ENCODE results near the gene GRIK1.

Gene GRIK1

GRCh38 chr21:29642551-29643245 is 297.1 kb downstream of the GRIK1 start:
- DNase-seq (ENCODE audit: low spot score): no peak

DNA sequence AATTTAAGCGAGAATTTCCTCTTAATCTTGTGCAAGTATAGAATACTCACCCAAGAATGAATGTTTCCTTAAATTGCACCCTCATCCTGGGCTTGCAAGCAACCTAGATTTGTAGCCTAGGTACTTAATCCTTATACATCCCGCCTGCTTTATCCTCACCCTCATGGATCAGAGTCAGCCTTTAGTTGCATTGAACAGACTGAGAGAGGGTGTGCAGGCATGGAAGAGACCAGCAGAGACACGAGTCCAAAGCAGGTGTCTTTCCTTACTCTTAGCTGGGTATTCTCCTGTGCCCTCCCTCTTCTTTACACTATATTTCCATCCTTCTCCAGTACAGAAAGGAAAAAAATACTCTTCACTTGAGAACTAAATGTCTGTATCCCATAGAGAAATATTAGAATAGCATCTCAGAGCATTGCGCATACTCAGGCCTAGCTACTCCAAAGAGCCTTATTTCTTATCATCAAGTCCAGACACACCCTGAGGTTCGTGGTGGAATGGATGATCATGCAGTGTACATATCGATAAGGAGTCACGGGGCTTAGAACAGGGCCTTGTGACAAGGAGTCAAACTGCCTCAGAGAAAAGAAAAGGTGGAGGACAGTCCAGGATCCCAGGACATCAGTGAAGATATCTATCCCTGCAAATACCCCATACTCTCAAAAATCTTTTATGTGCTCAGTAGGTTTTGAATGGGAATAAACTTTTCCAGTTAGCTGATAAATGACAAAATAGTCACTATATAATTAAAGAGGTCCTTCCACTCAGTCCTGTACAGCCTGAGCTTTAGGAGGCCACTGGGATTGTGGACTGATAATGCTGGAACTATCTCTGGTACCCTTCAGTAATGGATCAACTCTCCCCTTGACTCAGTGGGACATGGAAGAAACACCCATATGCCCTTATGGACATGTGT is 297.9 kb downstream of the GRIK1 start:
- no peak for DNase-seq (ENCODE audit: low spot score)

GRCh38 chr21:29641001-29641634 is 298.7 kb downstream of the GRIK1 start:
- DNase-seq (ENCODE audit: low spot score): no peak

GRCh38 chr21:29640080-29640508 is 299.7 kb downstream of the GRIK1 start:
- no peak for DNase-seq (ENCODE audit: low spot score)

- no peak for DNase-seq (ENCODE audit: low spot score)
These were observed 300.3 kb downstream of the GRIK1 start for GRCh38 chr21:29639366-29640079.

DNA sequence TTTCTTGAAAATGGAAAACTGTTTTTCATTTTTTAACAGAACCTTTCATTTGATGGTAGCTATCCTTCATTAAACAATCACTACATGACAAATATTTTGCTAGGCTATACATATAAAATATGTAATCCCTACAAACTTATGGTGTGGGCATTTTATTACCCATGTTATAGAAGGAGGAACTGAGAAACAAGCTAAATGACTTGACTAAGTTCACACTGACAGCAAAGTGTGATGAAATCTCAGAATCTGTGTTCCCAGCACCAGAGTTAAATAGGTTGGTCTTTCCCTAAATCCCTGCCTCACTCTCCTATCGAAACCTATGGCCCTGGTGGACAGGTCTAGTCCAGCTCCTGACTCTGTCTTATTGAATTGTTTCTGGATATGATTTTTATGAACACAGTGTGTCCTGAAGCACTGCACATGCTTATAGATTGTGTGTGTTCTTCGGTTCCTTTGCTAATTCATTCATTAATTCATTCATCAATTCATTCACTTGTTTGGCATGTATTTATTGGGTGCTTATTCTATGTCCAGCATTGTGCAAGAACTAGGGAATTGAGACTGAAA is 301.0 kb downstream of the GRIK1 start:
- DNase-seq (ENCODE audit: low spot score): no peak

DNA sequence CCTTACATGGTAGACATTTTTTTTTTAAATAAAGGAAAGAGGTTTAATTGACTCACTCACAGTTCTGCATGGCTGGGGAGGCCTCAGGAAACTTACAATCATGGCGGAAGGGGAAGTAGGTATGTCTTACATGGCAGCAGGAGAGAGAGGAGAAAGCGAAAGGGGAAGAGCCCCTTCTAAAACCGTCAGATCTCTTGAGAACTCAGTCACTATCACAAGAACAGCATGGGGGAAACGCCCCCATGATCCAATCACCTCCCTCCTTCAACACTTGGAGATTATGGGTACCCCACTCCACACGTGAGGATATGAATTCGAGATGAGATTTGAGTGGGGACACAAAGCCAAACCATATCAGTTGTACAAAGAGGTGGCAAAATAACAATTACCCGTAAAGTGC is 301.7 kb downstream of the GRIK1 start:
- DNase-seq (ENCODE audit: low spot score): no peak

DNA sequence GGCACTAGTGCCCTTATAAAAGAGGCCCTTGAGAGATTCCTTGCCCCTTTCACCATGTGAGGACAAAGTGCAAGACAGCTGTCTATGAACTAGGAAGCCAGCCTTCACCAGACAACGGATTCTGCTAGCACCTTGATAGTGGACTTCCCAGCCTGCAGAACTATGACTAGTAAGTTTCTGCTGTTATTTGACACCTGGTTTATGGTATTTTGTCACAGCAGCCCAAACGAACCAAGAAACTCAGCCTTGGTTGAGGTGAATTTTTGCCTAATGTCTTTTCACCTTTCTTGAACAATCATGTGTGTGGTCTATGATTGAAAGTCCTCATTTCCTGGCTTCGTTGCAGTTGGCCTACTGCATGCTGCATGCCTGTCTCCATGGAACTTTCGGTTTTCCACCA is 302.2 kb downstream of the GRIK1 start:
- DNase-seq (ENCODE audit: low spot score): no peak

GRCh38 chr21:29637134-29637533 is 302.7 kb downstream of the GRIK1 start:
- no peak for DNase-seq (ENCODE audit: low spot score)

GRCh38 chr21:29634418-29634817 is 305.4 kb downstream of the GRIK1 start:
- no peak for DNase-seq (ENCODE audit: low spot score)

DNA sequence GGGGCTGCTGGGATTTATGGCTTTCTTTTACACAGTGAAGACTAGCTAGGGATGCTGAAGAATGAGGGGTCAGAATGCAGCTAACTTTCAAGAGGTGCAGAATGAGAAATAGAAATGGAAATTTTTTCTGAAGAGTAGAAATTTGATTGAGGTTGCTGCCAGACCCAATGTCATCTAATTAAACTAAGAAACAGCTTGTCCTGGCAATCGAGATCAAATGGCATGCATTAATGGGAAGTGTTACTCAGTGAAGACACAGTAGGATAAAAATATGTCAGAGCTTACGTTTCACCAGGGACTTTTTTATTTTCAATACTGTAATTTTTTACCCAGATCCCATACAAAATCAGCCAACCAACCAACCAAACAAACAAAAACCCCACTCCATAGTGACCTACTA is 306.0 kb downstream of the GRIK1 start:
- no peak for DNase-seq (ENCODE audit: low spot score)

- no peak for DNase-seq (ENCODE audit: low spot score)
These were observed 309.4 kb downstream of the GRIK1 start for GRCh38 chr21:29630441-29630840.

- no peak for DNase-seq (ENCODE audit: low spot score)
These were observed 311.9 kb downstream of the GRIK1 start for GRCh38 chr21:29627905-29628304.

- DNase-seq (ENCODE audit: low spot score): no peak
These were observed 312.9 kb downstream of the GRIK1 start for GRCh38 chr21:29626801-29627470.

DNA sequence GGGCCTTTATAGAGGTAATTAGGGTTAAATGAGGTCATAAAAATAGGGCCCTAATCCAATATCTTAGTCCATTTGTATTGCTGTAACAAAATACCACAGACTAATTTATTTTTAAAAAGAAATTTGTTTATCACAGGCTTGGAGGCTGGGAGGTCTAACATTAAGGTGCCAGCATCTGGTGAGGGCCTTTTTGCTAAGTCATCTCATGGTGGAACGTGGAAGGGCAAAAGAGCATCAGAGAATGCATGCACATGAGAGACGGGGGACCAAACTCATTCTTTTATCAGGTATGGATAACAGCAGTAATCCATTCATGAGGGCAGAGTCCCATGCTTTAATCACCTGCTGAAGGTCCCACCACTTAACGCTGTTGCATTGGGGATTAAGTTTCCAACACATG is 313.8 kb downstream of the GRIK1 start:
- DNase-seq (ENCODE audit: low spot score): no peak

GRCh38 chr21:29624776-29625175 is 315.0 kb downstream of the GRIK1 start:
- DNase-seq (ENCODE audit: low spot score): no peak

DNA sequence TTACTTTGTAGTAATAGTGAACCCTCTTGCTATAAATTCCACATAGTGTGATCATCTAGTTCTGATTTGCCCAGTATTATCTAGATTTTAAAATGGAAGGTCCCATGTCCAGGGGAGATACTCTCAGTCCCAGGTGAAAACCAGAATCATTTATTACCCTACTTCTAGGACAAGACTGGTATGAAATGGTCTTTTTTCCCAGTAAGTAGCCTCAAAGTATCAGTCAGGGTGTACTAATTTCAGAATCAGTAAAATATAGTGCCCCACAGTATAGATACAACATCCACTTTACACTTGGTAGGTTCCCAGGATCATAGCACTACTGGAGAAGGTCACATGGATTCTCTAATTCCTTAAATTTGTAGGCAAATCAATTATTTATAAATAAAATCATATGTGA is 318.3 kb downstream of the GRIK1 start:
- DNase-seq (ENCODE audit: low spot score): no peak

GRCh38 chr21:29616209-29616751 is 323.5 kb downstream of the GRIK1 start:
- no peak for DNase-seq (ENCODE audit: low spot score)

- no peak for DNase-seq (ENCODE audit: low spot score)
These were observed 325.9 kb downstream of the GRIK1 start for GRCh38 chr21:29613877-29614276.

DNA sequence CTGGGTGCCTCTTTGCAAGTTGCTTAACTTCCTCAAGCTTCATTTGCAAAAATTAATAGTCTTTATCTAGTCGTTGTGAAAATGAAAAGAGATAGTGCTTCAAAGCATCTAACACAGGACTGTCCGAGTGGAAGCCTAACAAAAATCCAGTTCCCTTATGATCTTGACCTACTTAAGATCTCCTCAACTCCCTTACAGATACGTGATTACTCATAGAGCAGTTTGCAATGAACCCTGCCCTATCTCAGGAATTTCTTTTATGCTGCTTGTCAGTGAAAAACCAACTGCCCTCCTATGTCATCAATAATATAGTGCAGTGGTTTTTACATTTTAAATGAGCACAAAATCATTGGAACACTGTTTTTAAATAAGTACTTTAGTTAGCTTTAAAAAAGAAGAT is 326.8 kb downstream of the GRIK1 start:
- DNase-seq (ENCODE audit: low spot score): no peak

GRCh38 chr21:29610779-29611360 is 328.9 kb downstream of the GRIK1 start:
- no peak for DNase-seq (ENCODE audit: low spot score)
